GM21576 (cell line): ENCODE measurements around the gene L3MBTL4.

ENCODE experiments used
- ATAC-seq: cut with Tn5 transposase; IDR thresholded peaks from one replicate; pipeline ENCODE4 v1.9.1; 2021; ENCODE audit warnings: mild to moderate bottlenecking, moderate library complexity; ENCODE audit not compliant: unreplicated experiment

The L3MBTL4 gene

GRCh38 chr18:5969355-5969988, 445.2 kb downstream of the L3MBTL4 start:
- no peak for ATAC-seq

- ATAC-seq = no peak
Measured at GRCh38 chr18:5967666-5968065, 447.0 kb downstream of the L3MBTL4 start.

GRCh38 chr18:5967007-5967406, 447.7 kb downstream of the L3MBTL4 start:
- ATAC-seq = no peak

- no peak for ATAC-seq
Measured at GRCh38 chr18:5966514-5966913, 448.2 kb downstream of the L3MBTL4 start.

GRCh38 chr18:5964996-5965395, 449.7 kb downstream of the L3MBTL4 start:
- ATAC-seq = no peak

GRCh38 chr18:5964596-5964995, 450.1 kb downstream of the L3MBTL4 start:
- no peak for ATAC-seq

GRCh38 chr18:5964108-5964507, 450.6 kb downstream of the L3MBTL4 start:
- no peak for ATAC-seq

- no peak for ATAC-seq
Measured at GRCh38 chr18:5963267-5963666, 451.4 kb downstream of the L3MBTL4 start.

- ATAC-seq = no peak
Measured at GRCh38 chr18:5962362-5962761, 452.3 kb downstream of the L3MBTL4 start.

- no peak for ATAC-seq
Measured at GRCh38 chr18:5961828-5962150, 452.9 kb downstream of the L3MBTL4 start.

GRCh38 chr18:5961097-5961827, 453.4 kb downstream of the L3MBTL4 start:
- ATAC-seq = no peak

GRCh38 chr18:5958822-5959221, 455.9 kb downstream of the L3MBTL4 start:
- ATAC-seq = no peak

- ATAC-seq = no peak
Measured at GRCh38 chr18:5955861-5956260, 458.9 kb downstream of the L3MBTL4 start.

GRCh38 chr18:5951515-5952091, 463.1 kb downstream of the L3MBTL4 start:
- no peak for ATAC-seq

- ATAC-seq = no peak
Measured at GRCh38 chr18:5948781-5949180, 465.9 kb downstream of the L3MBTL4 start.

- no peak for ATAC-seq
Measured at GRCh38 chr18:5948237-5948636, 466.5 kb downstream of the L3MBTL4 start.

- ATAC-seq = no peak
Measured at GRCh38 chr18:5944448-5944847, 470.3 kb downstream of the L3MBTL4 start.

- ATAC-seq = no peak
Measured at GRCh38 chr18:5943514-5943913, 471.2 kb downstream of the L3MBTL4 start.

GRCh38 chr18:5942591-5942990, 472.1 kb downstream of the L3MBTL4 start:
- no peak for ATAC-seq

- no peak for ATAC-seq
Measured at GRCh38 chr18:5941890-5942289, 472.8 kb downstream of the L3MBTL4 start.

GRCh38 chr18:5939801-5940667, 474.7 kb downstream of the L3MBTL4 start:
- ATAC-seq = no peak
